ENCODE data around the gene SEMA3F.

GRCh38 chr3:50201573-50202315 lies 46.6 kb downstream of the SEMA3F start:
- TF ChIP-seq EZH2 (IDR thresholded peaks at IDR 0.05; ENCODE audit: borderline replicate concordance, low read depth, low read length, severe bottlenecking) (no peak), CTCF (IDR thresholded peaks at IDR 0.05; ENCODE audit: borderline replicate concordance, extremely low read depth, low read length, poor library complexity, severe bottlenecking) (no peak)

All from DND-41 (cell line).